ENCODE data around the gene DUS4L.

Gene DUS4L

GRCh38 chr7:107615910-107616680 lies 52.3 kb downstream of the DUS4L start:
- no peak for DNase-seq

GRCh38 chr7:107622429-107622828 lies 58.7 kb downstream of the DUS4L start:
- no peak for DNase-seq

GRCh38 chr7:107622894-107623293 lies 59.1 kb downstream of the DUS4L start:
- DNase-seq: no peak

- DNase-seq: no peak
Measured at GRCh38 chr7:107627002-107627401, 63.2 kb downstream of the DUS4L start.

All from NCI-H1048 (cell line).